HFFc6 (cell line): Measurements from ENCODE around the gene MED14. TPM values are rescaled to one million over a fixed set of nuclear protein-coding genes. Genes with fewer than 3 reads are reported as not detected.
A peak's percentile ranks its signal among the peaks of the same experiment; 100 is the strongest.

Experiments used
- DNase-seq: peaks from one replicate; pipeline ENCODE4 v3.0.0-alpha.2; 2018
- H3K27ac Mint-ChIP-seq: 2 replicates; pipeline ENCODE4 v1.8.0; 2020; ENCODE audit warnings: mild to moderate bottlenecking, mixed read lengths
- H3K27me3 Mint-ChIP-seq: 2 replicates; pipeline ENCODE4 v1.8.0; 2021; ENCODE audit warnings: mild to moderate bottlenecking, moderate library complexity, mixed read lengths; ENCODE audit not compliant: insufficient read depth
- H3K36me3 Mint-ChIP-seq: 2 replicates; pipeline ENCODE4 v1.8.0; 2021; ENCODE audit warnings: low read depth, mixed read lengths
- H3K4me1 Mint-ChIP-seq: 2 replicates; pipeline ENCODE4 v1.8.0; 2020; ENCODE audit warnings: low read depth, mixed read lengths
- H3K4me3 Mint-ChIP-seq: 2 replicates; pipeline ENCODE4 v1.8.0; 2020; ENCODE audit warnings: mild to moderate bottlenecking, moderate library complexity, mixed read lengths
- H3K9me3 Mint-ChIP-seq: 2 replicates; pipeline ENCODE4 v1.8.0; 2020; ENCODE audit warnings: mild to moderate bottlenecking, mixed read lengths
- total RNA-seq, 6 experiments: library from RNA; stranded (reverse); fragmentation: NEBNext Ultra II Directional; extraction: Animal tissue kit (Norgen Biotek cat#: 25700); gene quantifications; 2 replicates in 1 of 6; 3 replicates in 5 of 6; pipeline ENCODE4 v1.2.3, GENCODE V29; 2021
- TF ChIP-seq, protein P1 (sequence below): fragments of 200-600 bp; sonication (generic); IDR thresholded peaks from 2 replicates; pipeline ENCODE4 v1.5.0; 2021; ENCODE audit warnings: antibody characterized with exemption, mild to moderate bottlenecking

MED14 gene
- total RNA-seq, 6 experiments from 2014 or later = 29.0 to 40.5 (median 38.2) TPM

DNA sequence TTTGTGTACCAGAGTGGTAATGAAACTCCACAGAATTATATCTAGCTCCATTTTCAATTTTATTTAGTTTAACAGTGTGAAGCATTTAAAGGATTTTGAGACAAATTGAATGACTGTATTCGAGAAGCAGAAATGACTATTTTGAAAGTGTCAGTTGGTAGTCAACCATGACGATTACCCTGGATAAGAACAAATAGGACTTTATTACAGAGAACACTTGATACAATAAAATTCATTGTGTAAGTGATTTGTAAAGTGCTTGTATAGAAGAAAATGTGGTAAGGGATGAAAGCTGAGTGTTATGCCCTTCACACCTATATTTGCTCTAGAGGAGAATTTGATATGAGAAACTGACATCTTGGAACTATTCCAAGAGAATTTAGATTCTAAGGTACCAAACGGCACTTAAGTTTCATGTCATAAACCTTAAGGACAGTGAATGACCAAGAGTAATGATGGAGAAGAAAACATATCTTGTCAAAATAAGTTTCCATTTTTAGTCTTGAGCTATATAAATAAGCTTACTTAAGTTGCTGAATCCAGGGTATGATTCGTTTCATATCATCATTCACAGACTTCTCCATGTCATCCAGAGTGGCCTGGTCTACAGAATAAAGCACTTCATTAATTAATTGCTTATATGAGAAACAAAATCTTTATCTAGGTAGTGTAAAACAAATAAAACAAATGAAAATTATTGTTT lies 34.6 kb downstream of the MED14 start:
- no peak for DNase-seq
- Mint-ChIP-seq H3K9me3 (no peaks in the 10 kb centered on the region), H3K27ac (no peak overlapping the region), H3K27me3 (no peaks in the 10 kb centered on the region), H3K36me3 (no peaks in the 10 kb centered on the region), H3K4me1 (no peaks in the 10 kb centered on the region), H3K4me3 (no peak overlapping the region)
- TF ChIP-seq, protein P1, sequence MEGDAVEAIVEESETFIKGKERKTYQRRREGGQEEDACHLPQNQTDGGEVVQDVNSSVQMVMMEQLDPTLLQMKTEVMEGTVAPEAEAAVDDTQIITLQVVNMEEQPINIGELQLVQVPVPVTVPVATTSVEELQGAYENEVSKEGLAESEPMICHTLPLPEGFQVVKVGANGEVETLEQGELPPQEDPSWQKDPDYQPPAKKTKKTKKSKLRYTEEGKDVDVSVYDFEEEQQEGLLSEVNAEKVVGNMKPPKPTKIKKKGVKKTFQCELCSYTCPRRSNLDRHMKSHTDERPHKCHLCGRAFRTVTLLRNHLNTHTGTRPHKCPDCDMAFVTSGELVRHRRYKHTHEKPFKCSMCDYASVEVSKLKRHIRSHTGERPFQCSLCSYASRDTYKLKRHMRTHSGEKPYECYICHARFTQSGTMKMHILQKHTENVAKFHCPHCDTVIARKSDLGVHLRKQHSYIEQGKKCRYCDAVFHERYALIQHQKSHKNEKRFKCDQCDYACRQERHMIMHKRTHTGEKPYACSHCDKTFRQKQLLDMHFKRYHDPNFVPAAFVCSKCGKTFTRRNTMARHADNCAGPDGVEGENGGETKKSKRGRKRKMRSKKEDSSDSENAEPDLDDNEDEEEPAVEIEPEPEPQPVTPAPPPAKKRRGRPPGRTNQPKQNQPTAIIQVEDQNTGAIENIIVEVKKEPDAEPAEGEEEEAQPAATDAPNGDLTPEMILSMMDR = no peak

DNA sequence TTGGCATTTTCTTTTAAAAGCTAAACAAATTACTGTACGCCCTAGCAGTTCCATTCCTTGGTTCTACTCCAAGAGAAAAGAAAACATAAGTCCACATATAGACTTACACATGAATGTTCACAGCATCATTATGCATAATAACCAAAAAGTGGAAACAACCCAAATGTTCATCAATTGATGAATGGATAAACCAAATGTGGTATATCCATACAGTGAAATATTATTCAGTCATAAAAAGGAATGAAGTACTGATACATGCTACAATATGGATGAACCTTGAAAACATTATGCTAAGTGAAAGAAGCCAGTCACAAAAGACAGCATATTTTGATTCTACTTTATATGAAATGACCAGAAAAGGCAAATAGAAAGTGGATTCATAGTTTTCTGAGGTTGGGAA lies 36.5 kb downstream of the MED14 start:
- Mint-ChIP-seq H3K27ac (no peak overlapping the region), H3K36me3 (peaks cover 10% of the 10 kb centered on the region), H3K4me3 (no peak overlapping the region), H3K27me3 (no peaks in the 10 kb centered on the region; the same call in 1 of the 2 replicates), H3K4me1 (peaks cover 10% of the 10 kb centered on the region), H3K9me3 (no peaks in the 10 kb centered on the region)
- no peak for DNase-seq
- TF ChIP-seq, protein P1 = no peak

DNA sequence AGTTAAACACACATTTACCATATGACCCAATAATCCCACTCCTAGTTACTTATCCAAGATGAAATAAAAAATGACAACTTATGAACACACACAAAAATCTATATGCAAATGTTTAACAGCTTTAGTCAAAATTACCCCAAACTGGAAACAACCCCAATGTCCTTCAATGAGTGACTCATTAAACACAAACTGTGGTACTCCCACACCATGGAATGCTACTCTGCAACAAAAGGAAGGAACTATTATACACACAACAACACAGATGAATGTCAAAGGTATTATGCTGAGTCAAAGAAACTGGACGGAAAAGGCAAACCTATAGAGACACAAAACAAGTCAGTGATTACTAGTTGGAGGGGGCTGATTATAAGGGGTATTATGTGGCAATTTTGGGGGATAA lies 40.5 kb downstream of the MED14 start:
- Mint-ChIP-seq H3K4me1 (peaks cover 10% of the 10 kb centered on the region), H3K27ac (peak overlapping the region; percentile 16), H3K27me3 (no peaks in the 10 kb centered on the region; the same call in 1 of the 2 replicates), H3K36me3 (peaks cover 14% of the 10 kb centered on the region), H3K4me3 (no peak overlapping the region), H3K9me3 (no peaks in the 10 kb centered on the region)
- no peak for DNase-seq
- TF ChIP-seq, protein P1 = no peak

DNA sequence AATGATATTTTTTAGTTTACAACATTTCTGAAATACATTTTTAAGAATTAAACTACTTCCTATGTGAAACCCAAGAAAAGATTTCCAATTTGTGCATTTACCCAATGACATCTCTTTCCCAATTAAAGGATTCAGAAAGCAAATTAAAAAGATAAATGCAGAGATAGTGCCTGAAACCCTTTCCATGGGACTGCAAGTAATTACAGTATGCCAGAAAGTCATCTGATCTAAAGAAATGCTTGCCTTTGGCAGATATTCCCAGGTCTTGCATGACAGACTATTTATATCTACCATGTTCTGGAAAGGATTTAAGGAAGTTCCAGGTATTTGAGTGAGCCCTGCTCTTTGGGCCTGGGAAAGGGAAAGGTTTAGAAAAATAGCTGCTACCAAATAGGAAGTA lies 46.4 kb downstream of the MED14 start:
- Mint-ChIP-seq H3K9me3 (no peaks in the 10 kb centered on the region), H3K4me3 (no peak overlapping the region), H3K27me3 (no peaks in the 10 kb centered on the region), H3K27ac (no peak overlapping the region), H3K4me1 (no peaks in the 10 kb centered on the region; the same call in 1 of the 2 replicates), H3K36me3 (peaks cover 11% of the 10 kb centered on the region)
- TF ChIP-seq, protein P1 = no peak
- DNase-seq = no peak

DNA sequence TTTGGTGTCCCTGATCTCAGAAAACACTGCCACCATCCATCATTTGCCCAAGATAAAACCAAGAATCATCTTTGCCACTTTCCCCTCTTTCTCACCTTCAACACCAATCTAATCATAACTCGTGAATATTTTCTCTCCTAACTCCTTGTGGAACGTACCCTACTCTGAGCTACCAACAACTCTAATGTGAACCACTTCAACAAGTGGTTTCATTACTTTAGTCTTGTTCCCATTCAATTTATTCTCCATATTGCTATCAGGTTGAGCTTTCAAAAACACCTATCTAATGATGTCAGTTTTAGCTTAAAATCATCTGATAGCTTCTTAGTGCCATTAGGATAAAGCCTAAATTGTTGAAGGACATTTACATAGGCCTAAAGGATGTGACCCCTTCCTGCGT lies 48.2 kb downstream of the MED14 start:
- H3K4me3 Mint-ChIP-seq = no peak overlapping the region
- no peaks in the 10 kb centered on the region; the same call in 1 of the 2 replicates for H3K4me1 Mint-ChIP-seq
- H3K27ac Mint-ChIP-seq = no peak overlapping the region
- H3K27me3 Mint-ChIP-seq = no peaks in the 10 kb centered on the region
- TF ChIP-seq, protein P1 = no peak
- peaks cover 6% of the 10 kb centered on the region for H3K36me3 Mint-ChIP-seq
- no peaks in the 10 kb centered on the region for H3K9me3 Mint-ChIP-seq
- DNase-seq = no peak
